Airway epithelial cell (primary cell): Measurements from ENCODE around the gene B3GALT2. TPM values are rescaled to one million over a fixed set of nuclear protein-coding genes. Genes with fewer than 3 reads are reported as not detected.

ENCODE experiments used
- total RNA-seq: library from RNA; depleted of rRNA; stranded (reverse); fragments of >200 nt; gene quantifications from 2 replicates; pipeline ENCODE4 v1.2.3, GENCODE V29; 2015

The B3GALT2 gene, protein sequence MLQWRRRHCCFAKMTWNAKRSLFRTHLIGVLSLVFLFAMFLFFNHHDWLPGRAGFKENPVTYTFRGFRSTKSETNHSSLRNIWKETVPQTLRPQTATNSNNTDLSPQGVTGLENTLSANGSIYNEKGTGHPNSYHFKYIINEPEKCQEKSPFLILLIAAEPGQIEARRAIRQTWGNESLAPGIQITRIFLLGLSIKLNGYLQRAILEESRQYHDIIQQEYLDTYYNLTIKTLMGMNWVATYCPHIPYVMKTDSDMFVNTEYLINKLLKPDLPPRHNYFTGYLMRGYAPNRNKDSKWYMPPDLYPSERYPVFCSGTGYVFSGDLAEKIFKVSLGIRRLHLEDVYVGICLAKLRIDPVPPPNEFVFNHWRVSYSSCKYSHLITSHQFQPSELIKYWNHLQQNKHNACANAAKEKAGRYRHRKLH
- not detected in 2 replicates for total RNA-seq

DNA sequence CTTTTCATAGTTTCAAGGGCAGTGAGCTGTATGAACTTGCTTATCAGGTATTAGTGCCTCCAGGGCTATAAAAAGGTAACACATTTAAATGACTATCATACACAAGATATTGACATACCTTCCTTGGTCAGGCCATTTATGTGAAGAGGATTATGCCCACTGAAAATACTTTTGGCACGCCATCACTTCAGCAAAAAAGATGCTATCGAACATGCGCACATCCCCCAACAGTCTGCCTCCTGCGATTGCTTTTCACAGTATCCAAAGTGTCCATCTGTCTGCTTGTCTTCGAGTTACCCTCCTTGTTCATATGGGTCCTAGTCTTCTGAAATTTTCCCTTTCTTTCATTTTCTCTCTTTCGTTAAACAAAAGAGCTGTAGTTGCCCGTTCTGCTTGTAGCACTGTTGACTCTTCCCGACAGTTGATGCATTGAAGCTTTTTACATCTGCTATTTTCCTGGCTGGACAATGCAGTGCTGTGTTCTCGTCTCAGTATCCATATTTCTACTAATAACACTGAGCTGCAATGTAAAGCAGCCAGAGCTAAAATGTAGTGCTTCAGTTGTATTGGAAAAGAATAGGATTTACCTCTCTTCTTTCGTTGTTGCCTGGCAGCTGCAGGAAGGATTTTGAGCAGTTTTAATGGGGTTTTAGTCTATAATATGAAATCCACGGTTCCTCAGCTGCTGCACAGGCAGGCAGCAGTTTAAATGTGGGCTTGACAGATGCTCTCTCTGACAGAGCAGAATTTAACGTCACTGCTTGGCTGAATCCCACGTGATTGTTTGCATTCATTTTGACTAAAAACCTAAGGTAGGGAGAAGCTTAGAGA, at the start of gene B3GALT2:
B3GALT2 (minus strand) TSS at position 713 of the 831 bp plus-strand sequence. CDS start 5,051 bp downstream, outside the sequence.

Other genes with a start within 250 kb of the B3GALT2 start
- gene UCHL5, start 127.3 kb downstream of the B3GALT2 start, total RNA-seq, result 26.2 and 30.5 TPM in 2 replicates
- 50.2 and 81.6 TPM in 2 replicates for gene RO60, start 127.0 kb downstream of the B3GALT2 start, total RNA-seq
- gene GLRX2, start 81.2 kb downstream of the B3GALT2 start, total RNA-seq, result 13.6 and 22.4 TPM in 2 replicates
- gene CDC73, start 64.6 kb downstream of the B3GALT2 start, total RNA-seq, result 13.5 and 20.5 TPM in 2 replicates